Activated CD8-positive, alpha-beta memory T cell treated with anti-CD3 and anti-CD28 coated beads, Interleukin-2, amount 50 U/mL, for 24 hours (primary cell): ENCODE measurements around the gene SNX21.

ENCODE experiments used
- DNase-seq: peaks from one replicate; pipeline ENCODE4 v3.0.0-alpha.2; 2020; ENCODE audit errors: extremely low read depth

Gene SNX21

DNA sequence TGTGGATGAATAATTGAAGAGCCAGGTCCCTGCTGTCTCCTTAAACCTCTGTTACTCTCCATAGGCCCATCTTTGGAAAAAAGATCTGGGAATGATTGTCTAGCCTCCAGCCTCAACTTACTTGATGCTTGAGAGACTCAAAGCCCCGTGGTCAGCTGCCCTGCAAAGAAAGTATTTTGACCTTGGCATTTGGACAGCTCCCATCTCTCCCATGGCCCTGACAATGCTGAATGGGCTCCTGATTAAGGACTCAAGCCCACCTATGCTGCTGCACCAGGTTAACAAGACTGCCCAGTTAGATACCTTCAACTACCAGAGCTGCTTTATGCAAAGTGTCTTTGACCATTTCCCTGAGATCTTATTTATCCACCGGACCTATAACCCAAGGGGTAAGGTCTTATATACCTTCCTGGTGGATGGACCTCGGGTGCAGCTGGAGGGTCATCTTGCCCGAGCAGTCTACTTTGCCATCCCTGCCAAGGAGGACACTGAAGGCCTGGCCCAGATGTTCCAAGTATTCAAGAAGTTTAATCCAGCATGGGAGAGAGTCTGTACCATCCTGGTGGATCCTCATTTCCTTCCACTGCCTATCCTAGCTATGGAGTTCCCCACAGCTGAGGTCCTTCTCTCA lies 49.0 kb downstream of the SNX21 start:
- DNase-seq = no peak

DNA sequence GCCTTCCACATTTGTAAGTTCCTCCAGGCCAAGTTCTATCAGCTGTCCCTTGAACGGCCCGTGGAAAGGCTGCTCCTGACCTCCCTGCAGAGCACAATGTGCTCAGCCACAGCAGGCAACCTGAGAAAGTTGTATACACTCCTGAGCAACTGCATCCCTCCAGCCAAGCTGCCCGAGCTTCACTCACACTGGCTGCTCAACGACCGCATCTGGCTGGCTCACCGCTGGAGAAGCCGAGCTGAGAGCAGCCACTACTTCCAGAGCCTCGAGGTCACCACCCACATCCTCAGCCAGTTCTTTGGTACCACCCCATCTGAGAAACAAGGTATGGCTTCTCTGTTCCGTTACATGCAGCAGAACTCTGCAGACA lies 49.5 kb downstream of the SNX21 start:
- no peak for DNase-seq

DNA sequence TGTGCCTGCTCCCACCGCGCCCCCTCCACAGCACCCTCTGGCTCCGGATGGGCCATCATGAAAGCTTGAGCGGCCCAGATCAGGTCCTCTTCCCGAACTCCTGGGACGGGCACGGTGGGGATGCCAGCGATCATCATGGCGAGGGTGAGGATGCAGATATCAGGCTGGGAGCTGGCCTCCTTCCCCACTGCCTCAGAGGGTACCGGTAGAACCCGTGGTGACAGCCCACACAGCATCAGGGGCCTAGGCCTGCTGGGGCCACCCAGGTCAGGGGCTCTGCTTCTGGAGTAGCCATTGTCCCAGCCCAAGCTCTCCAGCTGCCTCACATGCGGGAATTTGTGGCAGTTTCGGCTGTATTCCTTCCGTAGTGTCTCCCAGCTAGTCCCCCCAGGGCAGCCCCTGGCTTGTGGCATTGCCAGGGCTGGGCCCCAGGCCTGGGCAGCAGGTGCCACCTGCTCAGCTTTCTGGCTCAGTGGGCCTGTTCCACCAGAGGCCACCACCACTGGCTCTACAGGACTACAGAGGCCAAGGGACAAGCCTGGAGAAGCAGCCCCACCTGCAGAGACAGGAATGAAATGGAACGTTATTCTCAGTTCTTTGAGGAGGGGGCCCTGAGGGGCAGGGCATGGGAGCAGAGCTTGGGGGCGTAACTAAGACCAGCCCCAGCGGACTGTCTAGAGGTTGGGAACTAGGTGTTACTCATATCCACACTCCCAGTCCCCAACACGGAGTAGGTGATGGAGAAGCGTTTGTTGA lies 53.2 kb downstream of the SNX21 start:
- DNase-seq = no peak

DNA sequence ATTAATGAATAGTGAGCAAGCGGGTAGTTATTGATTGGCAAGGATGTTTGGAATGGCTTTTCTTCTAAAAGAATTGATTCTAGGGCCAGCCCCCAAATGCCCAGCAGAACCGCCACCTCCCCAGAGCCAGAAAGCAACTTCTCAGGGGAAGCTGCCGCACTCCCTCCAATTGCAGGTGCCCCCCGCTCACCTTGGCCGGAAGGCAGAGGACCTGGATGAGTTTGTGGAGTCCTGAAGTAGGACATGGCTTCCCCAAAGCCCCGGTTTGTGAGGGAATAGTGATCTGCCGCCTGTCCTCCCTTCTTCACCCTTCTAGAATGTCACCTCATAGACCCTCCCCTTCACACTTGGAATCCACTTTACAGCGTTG lies 53.7 kb downstream of the SNX21 start, which contains the start of gene SPATA25:
TSS of gene SPATA25 (minus strand) at position 277 of the 370 bp plus-strand sequence. CDS start at position 245, 32 bp downstream.
- no peak for DNase-seq

DNA sequence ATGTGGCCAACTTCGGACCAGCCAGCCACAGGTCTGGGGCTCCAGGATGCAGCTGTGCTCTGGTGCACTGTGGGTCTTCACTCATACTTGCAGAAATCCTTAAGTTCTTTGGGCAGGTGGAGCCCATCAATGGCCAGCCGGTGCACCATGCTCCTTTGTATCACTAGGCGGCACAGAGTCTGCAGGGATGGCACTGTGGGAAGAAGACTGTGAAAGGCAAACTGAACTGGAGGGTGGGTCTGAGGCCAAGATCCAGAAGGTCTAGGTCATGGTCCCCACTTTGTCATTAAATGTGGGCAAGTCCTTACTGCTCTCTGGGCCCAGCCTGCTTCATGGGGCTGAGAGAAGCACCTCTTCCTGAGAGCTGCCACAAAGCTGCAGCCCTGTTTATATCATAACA lies 55.1 kb downstream of the SNX21 start:
- no peak for DNase-seq

DNA sequence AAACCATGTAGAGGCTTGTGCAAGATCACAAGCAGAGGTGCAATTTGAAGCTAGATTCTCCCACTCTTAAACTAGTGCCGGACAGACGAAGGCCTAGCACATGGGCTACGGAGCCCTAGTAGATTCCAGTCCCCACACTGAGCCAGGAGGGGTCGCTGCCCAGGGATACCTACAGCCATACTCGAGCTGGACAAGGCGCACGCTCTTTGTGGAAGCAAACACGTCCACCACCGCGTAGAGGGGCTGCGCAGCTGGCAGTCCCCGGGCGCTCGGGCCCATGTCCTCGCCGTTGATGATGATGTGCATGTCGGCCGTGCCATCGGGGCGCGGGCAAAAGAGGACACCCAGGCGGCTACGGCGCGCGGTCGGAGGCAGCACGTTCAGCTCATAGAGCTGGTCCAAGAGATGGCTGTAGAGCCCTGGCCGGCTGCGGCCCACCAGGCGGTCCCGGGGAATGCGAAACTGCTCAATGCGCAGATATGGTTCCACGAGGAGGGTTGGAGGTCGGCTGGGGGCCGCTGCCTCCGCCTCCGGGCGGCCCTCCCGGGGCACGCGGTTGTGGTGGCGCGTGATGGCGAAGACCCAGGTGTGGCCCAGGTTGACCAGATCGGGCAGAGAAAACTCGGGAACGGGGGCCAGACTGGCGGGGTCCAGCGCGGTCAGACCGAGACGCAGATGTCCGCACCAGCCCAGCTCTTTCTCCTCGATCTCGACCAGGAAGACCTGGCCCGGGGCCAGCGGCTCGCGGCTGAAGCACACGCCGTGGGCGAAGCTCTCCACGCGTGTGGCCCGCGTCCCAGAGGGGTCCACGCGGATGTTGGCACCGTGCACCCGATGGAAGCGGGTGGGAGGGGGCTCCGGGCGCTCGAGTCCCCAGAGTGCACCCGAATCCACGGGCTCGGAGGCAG lies 56.7 kb downstream of the SNX21 start:
- DNase-seq = no peak

DNA sequence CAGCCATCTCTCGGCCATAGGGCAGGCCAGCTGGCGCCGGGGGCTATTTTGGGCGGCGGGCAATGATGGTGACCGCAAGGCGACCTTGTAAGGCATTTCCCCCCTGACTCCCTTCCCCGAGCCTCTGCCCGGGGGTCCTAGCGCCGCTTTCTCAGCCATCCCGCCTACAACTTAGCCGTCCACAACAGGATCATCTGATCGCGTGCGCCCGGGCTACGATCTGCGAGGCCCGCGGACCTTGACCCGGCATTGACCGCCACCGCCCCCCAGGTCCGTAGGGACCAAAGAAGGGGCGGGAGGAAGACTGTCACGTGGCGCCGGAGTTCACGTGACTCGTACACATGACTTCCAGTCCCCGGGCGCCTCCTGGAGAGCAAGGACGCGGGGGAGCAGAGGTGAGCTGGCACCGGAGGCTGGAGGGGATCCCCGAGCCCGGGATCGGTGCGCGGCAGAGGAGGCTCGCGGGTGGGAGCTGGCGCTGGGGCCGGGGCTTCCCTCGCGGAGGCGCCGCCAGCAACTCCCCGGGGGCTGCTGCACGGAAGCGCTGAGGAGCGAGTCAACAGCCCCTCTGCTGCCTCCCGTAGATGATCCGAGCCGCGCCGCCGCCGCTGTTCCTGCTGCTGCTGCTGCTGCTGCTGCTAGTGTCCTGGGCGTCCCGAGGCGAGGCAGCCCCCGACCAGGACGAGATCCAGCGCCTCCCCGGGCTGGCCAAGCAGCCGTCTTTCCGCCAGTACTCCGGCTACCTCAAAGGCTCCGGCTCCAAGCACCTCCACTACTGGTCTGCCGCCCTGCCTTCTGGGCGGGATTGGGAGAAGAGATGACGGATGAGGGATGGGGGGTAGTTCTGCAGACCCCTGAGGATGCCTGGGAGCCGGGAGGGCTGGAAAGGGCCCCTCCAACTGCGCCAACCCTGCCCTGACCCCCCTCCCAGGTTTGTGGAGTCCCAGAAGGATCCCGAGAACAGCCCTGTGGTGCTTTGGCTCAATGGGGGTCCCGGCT lies 57.7 kb downstream of the SNX21 start, which contains the start of the genes CTSA and NEURL2:
TSS of gene CTSA (plus strand) at position 351 of the 999 bp plus-strand sequence. CDS start at position 585, 234 bp downstream.
TSS of gene NEURL2 (minus strand) at position 224 of the 999 bp plus-strand sequence. CDS start at position 7, 217 bp downstream.
- peak; percentile 70 for DNase-seq

DNA sequence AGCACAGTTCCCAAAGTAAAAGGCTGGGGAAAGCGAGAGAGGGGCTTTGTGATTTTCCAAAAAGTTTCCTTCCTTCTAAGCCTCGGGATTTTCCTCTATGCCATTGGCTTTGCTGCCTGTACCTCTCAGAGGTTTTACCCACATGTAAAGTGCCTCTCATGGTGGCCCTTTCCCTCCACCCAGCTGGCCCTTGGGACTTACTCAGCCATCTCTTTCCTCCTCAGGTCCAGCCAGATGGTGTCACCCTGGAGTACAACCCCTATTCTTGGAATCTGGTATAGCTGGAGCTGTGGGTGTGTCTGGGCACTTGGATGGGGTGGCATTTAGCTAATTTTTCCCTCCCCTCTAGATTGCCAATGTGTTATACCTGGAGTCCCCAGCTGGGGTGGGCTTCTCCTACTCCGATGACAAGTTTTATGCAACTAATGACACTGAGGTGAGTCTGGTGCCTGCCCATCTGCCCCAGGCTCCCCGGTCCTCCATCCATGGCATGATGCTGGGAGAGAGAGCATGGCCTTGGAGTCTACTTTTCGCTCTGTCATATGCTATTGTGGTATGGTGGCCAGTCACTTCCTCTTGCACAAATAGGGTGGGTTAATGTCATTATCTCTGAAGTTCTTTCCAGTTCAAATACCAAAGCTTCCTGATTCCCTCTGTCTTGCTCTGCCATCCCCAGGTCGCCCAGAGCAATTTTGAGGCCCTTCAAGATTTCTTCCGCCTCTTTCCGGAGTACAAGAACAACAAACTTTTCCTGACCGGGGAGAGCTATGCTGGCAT lies 58.6 kb downstream of the SNX21 start:
- DNase-seq = no peak
